ENCODE measurements around the gene NAA38.

The NAA38 gene

GRCh38 chr17:7840441-7840840 lies 16.9 kb downstream of the NAA38 start:
- DNase-seq: no peak

DNA sequence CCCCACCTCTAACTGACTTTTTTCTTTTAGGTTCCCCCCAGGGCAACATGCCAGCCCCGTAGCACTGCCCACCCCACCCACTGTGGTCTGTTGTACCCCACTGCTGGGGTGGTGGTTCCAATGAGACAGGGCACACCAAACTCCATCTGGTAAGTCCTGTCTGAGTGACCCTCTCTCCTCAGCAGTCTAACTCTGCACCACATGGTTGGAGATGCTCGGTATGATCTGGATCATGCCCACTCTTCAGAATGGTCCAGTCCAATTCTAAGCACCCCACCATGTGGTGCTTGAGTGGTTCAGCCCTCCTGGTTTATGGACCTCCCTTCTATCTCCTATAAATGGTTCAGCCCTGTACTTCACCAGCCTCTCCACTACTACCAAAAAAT lies 17.5 kb downstream of the NAA38 start:
- peak in 1 of 2 donors; percentile 42 for DNase-seq

- peak; percentile 73 to 77 for DNase-seq
Measured at GRCh38 chr17:7839190-7839875, 18.0 kb downstream of the NAA38 start.

GRCh38 chr17:7838090-7839075 lies 19.0 kb downstream of the NAA38 start:
- DNase-seq: peak; percentile 34 to 48

DNA sequence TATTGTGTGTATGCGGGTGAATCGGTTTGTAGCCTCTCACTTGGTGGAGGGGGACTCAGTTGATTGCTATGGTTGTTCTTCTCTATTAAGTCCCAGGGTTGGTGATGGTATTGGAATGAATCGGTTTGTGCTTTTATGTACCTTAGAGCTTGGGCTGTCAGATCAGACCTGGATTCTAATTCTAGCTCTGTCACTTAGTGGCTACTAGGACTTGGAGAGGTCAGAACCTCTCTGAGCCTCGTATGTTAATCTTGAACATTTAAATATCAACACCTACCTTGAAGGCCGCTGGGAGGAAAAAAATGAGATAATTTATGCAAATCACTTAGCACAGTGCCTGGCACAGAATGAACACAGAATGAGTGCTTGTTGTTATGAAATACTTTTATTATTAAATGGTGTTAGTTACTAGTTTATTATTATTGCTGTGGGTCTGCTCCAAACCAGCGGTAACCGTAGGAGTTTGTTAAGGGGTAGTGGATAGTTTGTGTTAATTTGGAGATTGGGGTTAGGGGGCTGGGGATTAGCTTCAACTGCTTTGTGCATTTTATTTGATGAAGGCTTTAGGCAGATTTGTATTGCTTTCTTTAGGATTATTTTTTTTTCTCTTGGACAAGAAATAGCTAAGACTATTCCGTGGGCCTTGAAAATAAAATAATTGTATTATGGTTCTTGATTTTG lies 19.8 kb downstream of the NAA38 start:
- no peak for DNase-seq

DNA sequence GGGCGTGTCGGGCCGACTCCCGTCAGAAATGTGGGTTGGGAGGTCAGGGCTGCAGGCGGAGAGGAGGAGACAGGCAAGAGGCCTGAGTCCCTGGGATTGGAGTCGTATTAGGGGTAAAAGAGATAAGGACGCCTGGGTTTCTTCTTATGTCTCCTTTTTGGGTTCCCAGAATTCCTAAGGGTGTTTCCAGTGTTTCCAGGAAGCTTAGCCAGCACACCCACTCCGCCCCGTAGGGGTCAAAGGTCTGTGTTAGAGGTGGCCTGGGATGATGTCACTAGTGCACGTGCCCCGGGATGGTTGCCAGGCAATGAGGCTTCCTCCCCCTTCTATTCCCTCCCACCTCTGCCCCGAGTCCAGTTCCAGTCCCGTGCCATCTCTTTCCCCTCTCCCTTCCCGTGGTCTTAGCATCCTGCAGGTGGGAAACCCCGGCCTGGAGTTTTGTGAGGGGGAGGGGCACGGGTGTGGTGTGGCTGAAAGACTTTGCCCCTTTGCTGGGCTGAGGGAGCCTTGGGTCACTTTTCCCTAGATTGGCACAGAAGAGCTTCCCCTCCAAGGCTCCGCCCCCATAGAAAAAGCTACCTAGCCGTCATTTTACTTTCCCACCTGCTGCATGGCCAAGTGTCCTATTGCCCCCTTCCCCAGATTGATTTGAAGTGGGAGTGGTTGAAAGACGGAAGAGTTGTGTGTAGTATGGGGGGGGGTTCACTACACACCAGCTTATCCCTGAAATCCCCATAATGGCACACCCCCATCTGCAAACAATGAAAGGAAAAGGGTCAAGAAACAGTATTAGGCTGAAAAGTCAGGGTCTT lies 20.6 kb downstream of the NAA38 start:
- DNase-seq: peak; percentile 84 to 86

DNA sequence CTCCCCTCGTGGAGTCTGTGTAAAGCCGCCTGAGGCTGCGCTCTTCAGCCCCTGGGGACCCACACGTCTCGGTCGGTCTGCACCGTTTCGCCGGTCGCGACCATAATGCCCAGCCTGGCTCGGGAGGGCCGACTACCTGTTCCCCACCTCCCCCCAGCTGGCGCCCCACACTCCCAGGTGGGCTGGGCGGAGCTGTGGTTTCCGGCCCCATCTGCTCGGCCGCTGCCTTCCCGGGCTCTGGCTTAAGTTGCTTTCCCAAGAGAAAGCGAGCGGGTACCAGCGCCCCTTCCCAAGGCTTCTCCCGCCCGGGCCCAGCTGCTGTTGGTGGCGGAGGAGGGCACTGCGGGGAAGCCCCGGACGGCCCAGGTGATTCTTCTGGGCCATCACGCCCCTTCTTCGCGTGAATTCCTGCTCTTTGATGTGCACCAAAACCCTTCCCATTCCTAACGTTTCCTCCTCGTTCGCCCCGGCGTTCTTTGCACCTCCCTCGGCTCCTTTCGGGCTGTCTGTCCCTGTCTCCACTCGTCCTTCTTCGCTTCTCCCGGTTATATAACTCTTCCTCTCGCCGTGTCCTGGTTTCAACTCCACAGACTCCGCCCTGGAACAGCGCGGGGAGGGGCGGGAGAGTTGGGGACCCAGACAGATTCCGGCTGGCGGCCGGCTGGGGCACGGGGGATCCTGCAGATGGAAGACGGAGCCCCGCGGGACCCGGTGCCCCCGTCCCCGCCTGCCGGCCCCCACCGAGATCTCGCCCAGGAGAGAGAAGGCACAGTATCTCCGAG lies 21.4 kb downstream of the NAA38 start:
- DNase-seq: peak; percentile 20 to 47

DNA sequence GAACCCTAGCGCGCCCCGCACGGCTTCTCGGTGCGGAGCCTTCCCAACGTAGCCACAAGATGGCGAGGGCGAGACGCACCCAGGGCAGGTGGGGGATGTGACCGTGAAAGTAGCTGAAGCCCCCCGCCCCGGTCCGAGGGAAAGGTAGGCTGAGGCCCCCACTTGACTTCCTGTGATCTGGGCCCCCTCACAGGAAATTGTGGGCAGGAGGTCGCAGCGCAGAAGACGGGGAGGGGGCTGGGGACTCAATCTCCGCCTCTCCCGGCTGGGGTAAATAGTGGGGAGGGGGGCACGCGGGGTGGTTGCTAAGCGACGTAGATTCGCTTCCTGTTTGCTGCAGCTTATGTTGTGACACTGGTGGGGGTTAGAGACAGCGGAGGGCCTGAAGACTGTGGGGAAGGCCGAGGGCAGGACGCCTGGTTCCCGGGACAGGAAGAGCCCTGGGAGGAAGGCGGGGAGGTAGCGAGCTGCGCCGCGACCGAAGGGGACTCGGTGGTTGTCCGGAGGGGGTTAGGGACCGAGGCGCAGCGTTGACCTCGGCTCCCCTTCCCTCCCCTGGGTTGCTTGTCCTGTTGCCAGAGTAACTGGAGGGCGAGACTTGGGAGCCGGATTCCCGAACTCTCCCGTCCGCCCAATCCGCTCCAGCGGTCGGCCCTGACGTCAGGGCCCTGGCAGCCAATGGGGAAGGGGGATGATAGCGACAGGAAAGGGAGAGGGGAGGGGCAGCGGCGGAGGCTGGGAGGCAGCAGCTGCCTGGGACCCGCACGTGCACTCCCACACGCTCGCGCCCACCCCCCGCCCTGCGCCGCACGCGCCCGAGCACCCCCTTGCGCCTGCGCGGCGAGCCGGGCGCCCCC lies 22.2 kb downstream of the NAA38 start:
- peak; percentile 90 to 93 for DNase-seq

GRCh38 chr17:7834542-7834956 lies 22.8 kb downstream of the NAA38 start:
- DNase-seq: peak; percentile 54 to 69

DNA sequence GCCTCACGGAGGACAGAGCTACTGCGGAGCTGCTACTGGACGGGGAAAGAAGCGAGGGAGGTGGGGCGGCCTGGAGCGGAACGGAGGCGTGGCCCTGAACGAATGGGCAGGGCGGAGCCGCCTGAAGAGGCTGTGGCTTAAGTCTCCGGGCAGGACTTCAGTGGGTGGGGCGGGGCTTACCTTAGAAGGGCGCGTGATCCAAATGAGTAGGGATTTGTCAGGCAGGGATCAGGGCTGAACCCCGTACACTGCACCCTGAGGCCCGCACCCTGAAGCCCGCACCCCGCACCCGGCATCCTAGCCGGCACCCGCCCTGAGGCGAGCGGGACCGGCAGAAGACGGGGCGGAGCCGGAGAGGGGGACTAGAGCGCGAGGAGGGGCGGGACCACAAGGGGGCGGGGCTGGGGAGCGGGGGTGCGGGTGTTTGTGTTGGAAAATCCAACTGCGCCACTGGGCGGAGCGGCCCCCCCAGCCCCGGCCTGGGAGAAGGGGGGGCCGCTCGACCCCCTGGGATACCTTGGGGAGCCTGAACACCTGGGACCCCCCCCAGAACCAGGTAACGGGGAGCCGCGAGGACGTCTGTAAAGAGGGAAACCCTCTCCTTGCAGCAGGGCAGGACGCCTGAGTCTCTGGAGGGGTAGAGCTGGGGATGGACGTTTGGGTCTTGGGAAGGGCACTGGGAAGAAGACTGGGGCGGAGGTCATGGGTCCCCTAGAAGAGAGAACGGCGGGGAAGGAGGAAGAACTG lies 23.4 kb downstream of the NAA38 start, which contains the start of gene KDM6B:
KDM6B (plus strand) TSS at position 423 of the 747 bp plus-strand sequence. CDS start 11,338 bp downstream, outside the sequence.
- peak; percentile 93 to 94 for DNase-seq

- no peak for DNase-seq
Measured at GRCh38 chr17:7833011-7833794, 24.2 kb downstream of the NAA38 start.

GRCh38 chr17:7832431-7832830 lies 24.9 kb downstream of the NAA38 start:
- no peak for DNase-seq

DNA sequence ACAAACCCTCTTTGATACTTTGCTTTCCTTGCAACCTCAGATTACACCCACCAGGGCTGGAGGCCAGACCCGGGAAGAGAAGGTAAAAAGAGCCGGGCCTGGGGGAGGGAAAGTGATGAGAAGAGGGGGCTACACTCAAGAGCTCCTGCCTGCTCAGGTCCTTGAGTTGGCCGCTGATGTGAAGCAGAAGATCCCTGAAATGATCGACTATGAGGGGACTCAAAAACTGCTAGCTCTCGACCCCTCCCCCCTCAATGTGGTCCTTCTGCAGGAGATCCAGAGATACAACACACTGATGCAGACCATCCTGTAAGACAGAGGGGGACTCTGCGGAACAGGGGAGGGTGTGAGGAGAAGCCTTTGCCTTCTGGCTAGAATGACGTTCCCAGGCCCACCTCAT lies 26.1 kb downstream of the NAA38 start:
- DNase-seq: no peak

DNA sequence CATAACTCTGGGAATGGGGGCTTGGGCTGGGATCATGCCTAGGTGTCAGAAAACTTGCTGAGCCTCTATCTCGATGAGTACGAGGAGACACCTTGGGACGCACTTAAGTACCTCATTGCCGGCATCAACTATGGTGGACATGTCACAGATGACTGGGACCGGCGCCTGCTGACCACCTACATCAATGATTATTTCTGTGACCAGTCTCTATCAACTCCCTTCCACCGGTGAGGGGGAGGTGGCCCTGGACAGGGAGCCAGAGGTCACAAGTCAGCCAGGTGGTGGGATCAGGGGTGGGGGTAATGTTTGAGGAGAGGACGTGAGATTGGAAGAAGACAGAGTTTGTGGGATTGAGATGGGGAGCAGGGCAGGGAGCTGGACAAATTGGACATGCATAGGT lies 26.7 kb downstream of the NAA38 start:
- DNase-seq: no peak

GRCh38 chr17:7825206-7825990 lies 32.0 kb downstream of the NAA38 start:
- DNase-seq: peak; percentile 18 to 29

GRCh38 chr17:7824021-7824924 lies 33.1 kb downstream of the NAA38 start:
- no peak for DNase-seq

DNA sequence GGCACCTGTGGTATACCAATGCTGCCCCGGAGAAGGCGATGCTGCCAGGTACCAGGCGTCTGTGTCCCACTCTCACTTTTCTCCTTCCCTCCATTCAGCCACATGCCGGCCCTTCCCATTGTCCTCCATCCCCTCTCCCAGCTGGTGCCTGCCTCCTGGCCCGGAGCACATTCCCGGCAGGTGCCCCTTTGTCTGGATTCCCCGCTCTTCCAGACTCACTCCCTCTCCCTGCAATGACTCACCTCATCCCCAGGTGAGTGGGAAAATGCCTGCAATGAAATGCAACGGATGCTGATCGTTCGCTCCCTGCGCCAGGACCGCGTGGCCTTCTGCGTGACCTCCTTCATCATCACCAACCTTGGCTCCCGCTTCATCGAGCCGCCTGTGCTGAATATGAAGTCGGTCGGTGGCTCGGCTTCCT lies 33.8 kb downstream of the NAA38 start:
- no peak for DNase-seq

All from inflammatory macrophage (primary cell).